Activated CD4-positive, alpha-beta memory T cell treated with anti-CD3 and anti-CD28 coated beads for 36 hours (primary cell): ENCODE measurements around the gene PGM2L1. TPM values are rescaled to one million over a fixed set of nuclear protein-coding genes. Genes with fewer than 3 reads are reported as not detected.

Source experiments
- CTCF ChIA-PET: fragments of 350-600 bp; sonication (Branson Sonifier 250); formaldehyde crosslinking; loops from one replicate; lab custom pipeline; 2021; ENCODE audit warnings: antibody characterized with exemption, inconsistent platforms; lab: Charles Lee
- POLR2A ChIA-PET: fragments of 350-600 bp; sonication (Branson Sonifier 250); formaldehyde crosslinking; loops from one replicate; lab custom pipeline; 2021; ENCODE audit warnings: antibody characterized with exemption; lab: Charles Lee
- DNase-seq: peaks from one replicate; pipeline ENCODE4 v3.0.0-alpha.2; 2020
- H3K27ac Mint-ChIP-seq: one replicate; pipeline ENCODE4 v1.8.0; 2021; ENCODE audit warnings: mixed read lengths
- H3K27me3 Mint-ChIP-seq: one replicate; pipeline ENCODE4 v1.8.0; 2021; ENCODE audit warnings: mixed read lengths
- H3K36me3 Mint-ChIP-seq: one replicate; pipeline ENCODE4 v1.8.0; 2021; ENCODE audit warnings: mixed read lengths
- H3K4me1 Mint-ChIP-seq: one replicate; pipeline ENCODE4 v1.8.0; 2021; ENCODE audit warnings: low read depth, mixed read lengths
- H3K4me3 Mint-ChIP-seq: one replicate; pipeline ENCODE4 v1.8.0; 2021; ENCODE audit warnings: mild to moderate bottlenecking, mixed read lengths
- H3K9me3 Mint-ChIP-seq: one replicate; pipeline ENCODE4 v1.8.0; 2021; ENCODE audit warnings: mixed read lengths
- intact Hi-C: fragments of 100-400 bp; cut with micrococcal nuclease; formaldehyde crosslinking; loops from one replicate; pipeline ENCODE4 v1.15.1; 2023
- total RNA-seq, 2 experiments: library from RNA; stranded (reverse); gene quantifications; one replicate each; pipeline ENCODE4 v1.2.3, GENCODE V29; 2021

The PGM2L1 gene
- total RNA-seq, 2 experiments from 2014 or later = 7.0 to 7.2 TPM

GRCh38 chr11:74397501-74398243 lies 561 bp downstream of the PGM2L1 start:
- CTCF ChIA-PET = interaction anchor here (0.7 to 3.2 kb wide), 2 partner anchors 8 to 10 kb away, joined by 6 to 34 read pairs; no protein-coding TSS in a partner anchor
- intact Hi-C loops = loop anchor here (1.0 to 10.0 kb wide), 8 partner anchors 7 to 799 kb away; partner anchors contain the start of genes C2CD3, COA4, FAM168A and LIPT2
- peaks cover 41% of the 10 kb centered on the region for H3K4me1 Mint-ChIP-seq
- H3K4me3 Mint-ChIP-seq = peak overlapping the region; percentile 81
- H3K27ac Mint-ChIP-seq = peak overlapping the region; percentile 69
- H3K9me3 Mint-ChIP-seq = no peaks in the 10 kb centered on the region
- no peaks in the 10 kb centered on the region for H3K27me3 Mint-ChIP-seq
- H3K36me3 Mint-ChIP-seq = no peaks in the 10 kb centered on the region
- POLR2A ChIA-PET = interaction anchor here (1.1 to 1.8 kb wide), 2 partner anchors 8 to 96 kb away, joined by 4 to 11 read pairs; partner anchors contain the start of gene LIPT2
- peak; percentile 44 for DNase-seq

DNA sequence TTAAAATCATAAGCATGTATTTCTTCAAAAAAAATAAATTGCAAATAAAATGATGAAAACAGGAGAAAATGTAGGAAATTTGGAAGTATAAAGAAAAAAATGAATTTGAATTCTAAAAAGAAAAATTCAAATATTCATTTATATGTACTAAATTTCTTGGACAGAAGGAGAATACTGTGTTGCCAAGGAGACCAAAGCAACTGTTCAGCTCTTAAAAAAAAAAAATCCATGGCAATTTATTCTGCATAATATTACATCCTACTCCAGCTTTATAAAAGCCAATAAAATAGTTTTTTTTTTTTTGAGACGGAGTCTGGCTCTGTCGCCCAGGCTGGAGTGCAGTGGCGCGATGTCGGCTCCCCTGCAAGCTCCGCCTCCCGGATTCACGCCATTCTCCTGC lies 6.0 kb downstream of the PGM2L1 start:
- Mint-ChIP-seq H3K4me1 (peaks cover 45% of the 10 kb centered on the region), H3K27ac (no peak overlapping the region), H3K9me3 (no peaks in the 10 kb centered on the region), H3K27me3 (no peaks in the 10 kb centered on the region), H3K4me3 (no peak overlapping the region), H3K36me3 (no peaks in the 10 kb centered on the region)
- ChIA-PET CTCF (interaction anchor here (2.2 to 4.2 kb wide), 3 partner anchors 58 to 71 kb away, joined by 7 to 100 read pairs (median 55); no protein-coding TSS in a partner anchor), POLR2A (no interaction called here)
- DNase-seq = no peak
- intact Hi-C loops = loop anchor here (10.0 kb wide), 1 partner anchor 353 kb away; the partner anchor contains the start of gene RNF169

DNA sequence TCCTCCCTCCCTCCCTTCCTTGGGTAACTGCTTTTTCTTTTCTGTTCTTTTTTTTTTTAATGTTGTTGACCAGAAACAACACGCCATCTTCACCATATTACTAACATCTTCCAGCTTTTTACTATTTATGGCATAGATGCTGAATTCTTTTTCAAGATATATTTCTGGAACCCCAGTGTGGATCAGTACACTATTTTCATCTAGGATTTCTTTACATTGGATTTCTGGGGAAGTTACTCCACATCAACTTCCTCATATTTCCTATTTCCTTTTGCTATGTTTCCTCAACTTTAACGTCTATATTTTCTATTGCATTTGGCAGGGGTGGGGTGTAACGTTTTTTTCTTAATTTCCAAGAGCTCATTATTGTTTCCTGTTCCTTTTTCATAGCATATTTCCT lies 7.0 kb downstream of the PGM2L1 start:
- no peaks in the 10 kb centered on the region for H3K27me3 Mint-ChIP-seq
- no peaks in the 10 kb centered on the region for H3K9me3 Mint-ChIP-seq
- no peaks in the 10 kb centered on the region for H3K36me3 Mint-ChIP-seq
- no peak overlapping the region for H3K27ac Mint-ChIP-seq
- H3K4me3 Mint-ChIP-seq = no peak overlapping the region
- POLR2A ChIA-PET = interaction anchor here (0.7 to 2.3 kb wide), 3 partner anchors 7 to 412 kb away, joined by 3 to 11 read pairs (median 4); partner anchors contain the start of gene PGM2L1
- CTCF ChIA-PET = interaction anchor here (1.1 to 4.2 kb wide), 7 partner anchors 10 to 103 kb away, joined by 3 to 100 read pairs (median 7); no protein-coding TSS in a partner anchor
- H3K4me1 Mint-ChIP-seq = peaks cover 38% of the 10 kb centered on the region
- DNase-seq = no peak
- intact Hi-C loops = loop anchor here (10.0 kb wide), 1 partner anchor 354 kb away; the partner anchor contains the start of gene RNF169

DNA sequence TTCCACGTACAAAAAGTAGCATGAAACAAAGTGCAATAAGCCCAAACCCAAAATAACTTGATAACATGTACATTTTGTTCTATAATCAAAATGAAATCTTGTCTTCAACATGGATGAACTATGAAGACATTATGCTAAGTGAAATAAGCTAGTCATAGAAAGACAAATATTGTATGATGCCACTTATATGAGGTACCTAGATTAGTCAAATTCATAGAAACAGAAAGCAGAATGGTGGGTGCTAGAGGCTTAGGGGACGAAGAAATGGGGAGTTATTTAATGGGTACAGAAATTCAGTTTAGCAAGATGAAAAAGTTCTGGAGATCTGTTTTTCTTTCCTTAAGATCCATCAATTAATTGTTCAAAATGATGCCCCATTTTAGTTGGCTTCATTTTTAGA lies 7.5 kb downstream of the PGM2L1 start:
- peak overlapping the region; percentile 15 for H3K27ac Mint-ChIP-seq
- H3K4me3 Mint-ChIP-seq = no peak overlapping the region
- H3K4me1 Mint-ChIP-seq = peaks cover 38% of the 10 kb centered on the region
- no peaks in the 10 kb centered on the region for H3K9me3 Mint-ChIP-seq
- no peaks in the 10 kb centered on the region for H3K27me3 Mint-ChIP-seq
- DNase-seq = no peak
- H3K36me3 Mint-ChIP-seq = no peaks in the 10 kb centered on the region
- POLR2A ChIA-PET = interaction anchor here (0.7 to 2.3 kb wide), 5 partner anchors 8 to 412 kb away, joined by 3 to 11 read pairs (median 4); partner anchors contain the start of genes LIPT2 and PGM2L1
- intact Hi-C loops = loop anchor here (1.0 to 10.0 kb wide), 2 partner anchors 8 to 354 kb away; partner anchors contain the start of genes PGM2L1 and RNF169
- CTCF ChIA-PET = interaction anchor here (0.7 to 4.2 kb wide), 11 partner anchors 9 to 103 kb away, joined by 3 to 100 read pairs (median 7); partner anchors contain the start of gene PGM2L1

DNA sequence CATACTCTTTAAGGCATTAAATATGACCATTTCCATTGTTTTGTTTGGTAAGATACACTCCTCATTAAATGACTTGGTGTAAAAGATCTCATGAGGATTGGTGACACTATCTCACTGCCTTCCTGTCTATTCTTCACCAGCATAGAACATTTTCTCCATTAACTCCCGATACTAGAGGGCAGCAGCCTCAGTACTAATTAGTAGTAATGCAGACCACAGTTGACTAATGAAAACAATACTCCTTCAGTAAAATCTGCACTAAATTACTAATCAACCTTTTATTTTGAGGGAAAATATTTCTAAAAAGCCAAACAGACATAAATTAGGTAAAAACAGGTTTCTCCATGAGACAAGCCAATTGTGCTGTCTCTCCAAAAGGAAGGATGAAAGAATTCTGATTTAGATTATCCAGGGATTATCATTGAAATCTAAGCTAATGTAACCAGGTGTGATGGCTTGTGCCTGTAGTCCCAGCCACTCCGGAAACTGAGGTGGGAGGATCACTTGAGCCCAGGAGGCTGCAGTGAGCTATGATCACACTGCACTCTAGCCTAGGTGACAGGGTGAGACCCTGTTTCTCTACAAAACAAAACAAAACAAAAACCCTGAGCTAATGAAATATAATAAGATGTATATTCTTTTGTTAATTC lies 9.4 kb downstream of the PGM2L1 start:
- ChIA-PET CTCF (interaction anchor here (0.5 to 4.2 kb wide), 30 partner anchors 9 to 373 kb away, joined by 3 to 100 read pairs (median 4); partner anchors contain the start of gene PGM2L1), POLR2A (interaction anchor here (1.7 to 2.3 kb wide), 2 partner anchors 10 to 104 kb away, joined by 5 to 11 read pairs; partner anchors contain the start of genes LIPT2 and PGM2L1)
- H3K27me3 Mint-ChIP-seq = no peaks in the 10 kb centered on the region
- DNase-seq = peak; percentile 68
- peaks cover 31% of the 10 kb centered on the region for H3K4me1 Mint-ChIP-seq
- H3K36me3 Mint-ChIP-seq = no peaks in the 10 kb centered on the region
- peak overlapping the region; percentile 4 for H3K27ac Mint-ChIP-seq
- intact Hi-C loops = loop anchor here (1.0 to 2.0 kb wide), 3 partner anchors 28 to 182 kb away; no protein-coding TSS in a partner anchor
- no peak overlapping the region for H3K4me3 Mint-ChIP-seq
- H3K9me3 Mint-ChIP-seq = no peaks in the 10 kb centered on the region

DNA sequence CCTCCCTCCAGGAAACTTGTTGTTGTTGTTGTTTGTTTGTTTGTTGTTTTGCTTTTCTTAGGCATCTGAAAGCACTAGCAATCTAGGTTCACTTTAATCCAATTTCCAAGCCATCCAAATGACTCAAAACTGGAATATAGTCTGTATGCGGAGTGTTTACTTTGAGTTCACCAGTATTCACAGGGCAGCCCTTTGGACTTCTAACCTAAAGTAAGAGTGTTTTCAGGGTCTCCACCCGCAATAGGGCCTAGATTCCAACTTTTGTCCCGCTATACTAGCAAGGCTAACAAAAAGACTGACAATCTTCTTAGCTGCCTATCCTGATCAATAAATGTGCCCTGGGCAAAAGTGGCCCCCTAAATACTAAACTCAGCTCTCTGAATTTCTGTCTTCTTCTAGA lies 13.6 kb downstream of the PGM2L1 start:
- H3K27me3 Mint-ChIP-seq = no peaks in the 10 kb centered on the region
- peaks cover 15% of the 10 kb centered on the region for H3K4me1 Mint-ChIP-seq
- no peak overlapping the region for H3K4me3 Mint-ChIP-seq
- DNase-seq = no peak
- H3K36me3 Mint-ChIP-seq = no peaks in the 10 kb centered on the region
- no peaks in the 10 kb centered on the region for H3K9me3 Mint-ChIP-seq
- H3K27ac Mint-ChIP-seq = no peak overlapping the region
- ChIA-PET POLR2A (no interaction called here), CTCF (interaction anchor here (2.7 to 4.1 kb wide), 2 partner anchors 65 to 68 kb away, joined by 9 to 31 read pairs; no protein-coding TSS in a partner anchor)
- intact Hi-C loops = no loop called here

- H3K27ac Mint-ChIP-seq = no peak overlapping the region
- POLR2A ChIA-PET = no interaction called here
- H3K27me3 Mint-ChIP-seq = no peaks in the 10 kb centered on the region
- DNase-seq = no peak
- CTCF ChIA-PET = interaction anchor here (1.0 to 2.3 kb wide), 5 partner anchors 8 to 73 kb away, joined by 3 to 9 read pairs (median 4); no protein-coding TSS in a partner anchor
- H3K9me3 Mint-ChIP-seq = no peaks in the 10 kb centered on the region
- intact Hi-C loops = no loop called here
- no peaks in the 10 kb centered on the region for H3K36me3 Mint-ChIP-seq
- peaks cover 8% of the 10 kb centered on the region for H3K4me1 Mint-ChIP-seq
- no peak overlapping the region for H3K4me3 Mint-ChIP-seq
Measured at GRCh38 chr11:74380746-74381439, 17.3 kb downstream of the PGM2L1 start.

- CTCF ChIA-PET = interaction anchor here (1.0 kb wide), 1 partner anchor 72 kb away, joined by 3 read pairs; no protein-coding TSS in a partner anchor
- no peak overlapping the region for H3K4me3 Mint-ChIP-seq
- H3K27me3 Mint-ChIP-seq = no peaks in the 10 kb centered on the region
- H3K9me3 Mint-ChIP-seq = no peaks in the 10 kb centered on the region
- peaks cover 8% of the 10 kb centered on the region for H3K4me1 Mint-ChIP-seq
- DNase-seq = no peak
- peaks cover 2% of the 10 kb centered on the region for H3K36me3 Mint-ChIP-seq
- POLR2A ChIA-PET = no interaction called here
- intact Hi-C loops = no loop called here
- no peak overlapping the region for H3K27ac Mint-ChIP-seq
Measured at GRCh38 chr11:74377689-74378088, 20.5 kb downstream of the PGM2L1 start.

- intact Hi-C loops = no loop called here
- Mint-ChIP-seq H3K36me3 (peaks cover 2% of the 10 kb centered on the region), H3K4me1 (no peaks in the 10 kb centered on the region), H3K27me3 (no peaks in the 10 kb centered on the region), H3K4me3 (no peak overlapping the region), H3K9me3 (no peaks in the 10 kb centered on the region), H3K27ac (no peak overlapping the region)
- DNase-seq = no peak
- CTCF ChIA-PET = no interaction called here
- POLR2A ChIA-PET = no interaction called here
Measured at GRCh38 chr11:74373382-74373781, 24.9 kb downstream of the PGM2L1 start.

- Mint-ChIP-seq H3K27me3 (no peaks in the 10 kb centered on the region), H3K9me3 (no peaks in the 10 kb centered on the region), H3K4me1 (no peaks in the 10 kb centered on the region), H3K36me3 (peaks cover 2% of the 10 kb centered on the region), H3K4me3 (no peak overlapping the region), H3K27ac (no peak overlapping the region)
- no peak for DNase-seq
- intact Hi-C loops = no loop called here
- ChIA-PET CTCF (interaction anchor here (1.0 kb wide), 1 partner anchor 78 kb away, joined by 4 read pairs; no protein-coding TSS in a partner anchor), POLR2A (no interaction called here)
Measured at GRCh38 chr11:74371269-74372052, 26.8 kb downstream of the PGM2L1 start.
